ENCODE data around the gene AP2A2.

- TF ChIP-seq EZH2 (IDR thresholded peaks at IDR 0.05) (no peak), POLR2AphosphoS5 (IDR thresholded peaks at IDR 0.05; ENCODE audit: borderline replicate concordance, low read depth, low read length) (no peak)
Observed at GRCh38 chr11:921921-922678, 3.6 kb upstream of the AP2A2 start.

Measured in SK-N-MC (cell line).